Ectodermal cell (in vitro differentiated cells): ENCODE data around the gene SLC38A8.

ENCODE experiments used
- H3K27ac ChIP-seq: 2 replicates; pipeline ENCODE4 v1.7.0; 2013; ENCODE audit warnings: mild to moderate bottlenecking, low read depth, low read length; ENCODE audit not compliant: insufficient read depth, poor library complexity, severe bottlenecking
- H3K27me3 ChIP-seq: 2 replicates; pipeline ENCODE4 v1.7.0; 2013; ENCODE audit warnings: mild to moderate bottlenecking, low read length; ENCODE audit not compliant: insufficient read depth, control insufficient read depth, poor library complexity, severe bottlenecking
- H3K36me3 ChIP-seq: one replicate; pipeline ENCODE4 v1.7.0; 2013; ENCODE audit warnings: low read length; ENCODE audit not compliant: control insufficient read depth, insufficient read depth
- H3K4me1 ChIP-seq: one replicate; pipeline ENCODE4 v1.7.0; 2013; ENCODE audit warnings: low read length; ENCODE audit not compliant: control insufficient read depth, insufficient read depth
- H3K4me3 ChIP-seq: 2 replicates; pipeline ENCODE4 v1.7.0; 2013; ENCODE audit warnings: low read depth, low read length, control low read depth; ENCODE audit not compliant: insufficient read depth
- H3K9me3 ChIP-seq: 2 replicates; pipeline ENCODE4 v1.7.0; 2013; ENCODE audit warnings: mild to moderate bottlenecking, low read length, moderate library complexity; ENCODE audit not compliant: control insufficient read depth
- WGBS, 2 experiments: methylation state at CpG; one replicate each; pipeline ENCODE4 v1.1.7; 2013; ENCODE audit warnings: missing lambda C conversion rate in 2 of 2; 5-methylcytosine and 5-hydroxymethylcytosine counted together

The SLC38A8 gene

GRCh38 chr16:84018710-84019109 is 23.9 kb downstream of the SLC38A8 start:
- Histone ChIP-seq H3K27ac (no peak overlapping the region), H3K4me3 (no peak overlapping the region), H3K4me1 (peaks cover 4% of the 10 kb centered on the region), H3K36me3 (no peaks in the 10 kb centered on the region), H3K9me3 (no peaks in the 10 kb centered on the region), H3K27me3 (no peaks in the 10 kb centered on the region)
- 87 to 96% methylated on average over 4 of the region's 4 CpGs for WGBS, 2 experiments

GRCh38 chr16:84016477-84016876 is 26.1 kb downstream of the SLC38A8 start:
- Histone ChIP-seq H3K36me3 (no peaks in the 10 kb centered on the region), H3K27ac (no peak overlapping the region), H3K9me3 (no peaks in the 10 kb centered on the region), H3K4me3 (no peak overlapping the region), H3K4me1 (peaks cover 4% of the 10 kb centered on the region), H3K27me3 (no peaks in the 10 kb centered on the region)
- WGBS, 2 experiments, result 94 to 95% methylated on average over 12 of the region's 12 CpGs

GRCh38 chr16:84015399-84015798 is 27.2 kb downstream of the SLC38A8 start:
- Histone ChIP-seq H3K4me3 (no peak overlapping the region), H3K27ac (no peak overlapping the region), H3K27me3 (no peaks in the 10 kb centered on the region), H3K36me3 (no peaks in the 10 kb centered on the region), H3K9me3 (no peaks in the 10 kb centered on the region), H3K4me1 (peaks cover 4% of the 10 kb centered on the region)
- 92% methylated on average over 12 of the region's 12 CpGs for WGBS, 2 experiments

- H3K4me1 ChIP-seq, result peaks cover 4% of the 10 kb centered on the region
- H3K36me3 ChIP-seq, result no peaks in the 10 kb centered on the region
- no peaks in the 10 kb centered on the region for H3K9me3 ChIP-seq
- 83 to 86% methylated on average over 14 of the region's 14 CpGs for WGBS, 2 experiments
- no peak overlapping the region for H3K4me3 ChIP-seq
- no peak overlapping the region for H3K27ac ChIP-seq
- H3K27me3 ChIP-seq, result no peaks in the 10 kb centered on the region
Observed at GRCh38 chr16:84014570-84015327, 27.8 kb downstream of the SLC38A8 start.

GRCh38 chr16:84013787-84014569 is 28.6 kb downstream of the SLC38A8 start:
- H3K36me3 ChIP-seq, result no peaks in the 10 kb centered on the region
- H3K27me3 ChIP-seq, result no peaks in the 10 kb centered on the region
- 19 to 21% methylated on average over 14 of the region's 14 CpGs for WGBS, 2 experiments
- no peaks in the 10 kb centered on the region for H3K9me3 ChIP-seq
- no peak overlapping the region for H3K4me3 ChIP-seq
- H3K27ac ChIP-seq, result no peak overlapping the region
- H3K4me1 ChIP-seq, result peaks cover 4% of the 10 kb centered on the region

GRCh38 chr16:84009282-84009681 is 33.3 kb downstream of the SLC38A8 start:
- H3K4me3 ChIP-seq, result no peak overlapping the region

GRCh38 chr16:84007965-84008364 is 34.6 kb downstream of the SLC38A8 start:
- H3K27me3 ChIP-seq, result no peaks in the 10 kb centered on the region
- no peaks in the 10 kb centered on the region for H3K9me3 ChIP-seq
- no peaks in the 10 kb centered on the region for H3K4me1 ChIP-seq
- H3K36me3 ChIP-seq, result no peaks in the 10 kb centered on the region
- H3K27ac ChIP-seq, result no peak overlapping the region
- 86 to 94% methylated on average over 6 to 7 of the region's 8 CpGs for WGBS, 2 experiments
- no peak overlapping the region for H3K4me3 ChIP-seq

More at GRCh38 chr16:84009282-84009681, 33.3 kb downstream of the SLC38A8 start:
- Histone ChIP-seq H3K27ac (no peak overlapping the region), H3K4me1 (no peaks in the 10 kb centered on the region), H3K9me3 (no peaks in the 10 kb centered on the region), H3K36me3 (no peaks in the 10 kb centered on the region), H3K27me3 (no peaks in the 10 kb centered on the region)
- 94% methylated on average over 6 of the region's 6 CpGs for WGBS, 2 experiments

- WGBS, 2 experiments, result 89 to 91% methylated on average over 4 of the region's 4 CpGs
Observed at GRCh38 chr16:84007520-84007919, 35.1 kb downstream of the SLC38A8 start.

GRCh38 chr16:84005391-84005790 is 37.2 kb downstream of the SLC38A8 start:
- Histone ChIP-seq H3K27ac (no peak overlapping the region), H3K4me3 (no peak overlapping the region), H3K27me3 (no peaks in the 10 kb centered on the region), H3K4me1 (no peaks in the 10 kb centered on the region), H3K36me3 (no peaks in the 10 kb centered on the region), H3K9me3 (no peaks in the 10 kb centered on the region)
- 86 to 88% methylated on average over 5 of the region's 5 CpGs for WGBS, 2 experiments

More at GRCh38 chr16:84007520-84007919, 35.1 kb downstream of the SLC38A8 start:
- no peak overlapping the region for H3K27ac ChIP-seq
- no peaks in the 10 kb centered on the region for H3K36me3 ChIP-seq
- H3K4me1 ChIP-seq, result no peaks in the 10 kb centered on the region
- H3K4me3 ChIP-seq, result no peak overlapping the region
- no peaks in the 10 kb centered on the region for H3K27me3 ChIP-seq
- H3K9me3 ChIP-seq, result no peaks in the 10 kb centered on the region

- H3K27ac ChIP-seq, result no peak overlapping the region
- no peaks in the 10 kb centered on the region for H3K4me1 ChIP-seq
- no peaks in the 10 kb centered on the region for H3K9me3 ChIP-seq
- 88 to 92% methylated on average over 7 of the region's 7 CpGs for WGBS, 2 experiments
- no peak overlapping the region for H3K4me3 ChIP-seq
- no peaks in the 10 kb centered on the region for H3K27me3 ChIP-seq
- H3K36me3 ChIP-seq, result no peaks in the 10 kb centered on the region
Observed at GRCh38 chr16:84004442-84004841, 38.2 kb downstream of the SLC38A8 start.
